Pancreas (tissue), 10 donors: ENCODE measurements around the gene GABPA. TPM values are rescaled to one million over a fixed set of nuclear protein-coding genes. Genes with fewer than 3 reads are reported as not detected.

Source experiments
- ATAC-seq, 4 donors: fragments of 200-7000 bp; cut with Tn5 transposase; one replicate each; pipeline versions ENCODE4 v1.8.0 to v1.9.1; 2020; ENCODE audit warnings: mild to moderate bottlenecking in 4 of 4, moderate library complexity in 4 of 4
- DNase-seq, 6 donors: peaks; one replicate each; pipeline ENCODE4 v3.0.0-alpha.2; 2020
- FAIRE-seq: peaks from 2 replicates; lab custom pipeline; 2012; peaks lifted over from hg19 to GRCh38; lab: Jason Lieb, UNC
- H3K27ac ChIP-seq, 4 donors: fragments of 200-600 bp; sonication (generic); 1 replicate in 3 of 4; 2 replicates in 1 of 4; pipeline versions ENCODE4 v1.5.0 to v1.8.0; 2020
- H3K27me3 ChIP-seq, 4 donors: fragments of 200-600 bp; one replicate each; pipeline ENCODE4 v1.8.0; 2021
- H3K36me3 ChIP-seq, 3 donors: fragments of 200-600 bp; sonication (generic) in 1 of 3; one replicate each; pipeline versions ENCODE4 v1.5.0 to v1.8.0; 2020 to 2021
- H3K4me1 ChIP-seq, 3 donors: fragments of 200-600 bp; one replicate each; pipeline ENCODE4 v1.8.0; 2021
- H3K4me3 ChIP-seq, 4 donors: fragments of 200-600 bp; sonication (generic) in 2 of 4; one replicate each; pipeline versions ENCODE4 v1.5.0 to v1.8.0; 2020 to 2021
- H3K9me3 ChIP-seq, 4 donors: fragments of 200-600 bp; one replicate each; pipeline ENCODE4 v1.8.0; 2021
- WGBS, 2 donors: extraction: QIAGEN DNeasy Blood & Tissue Kit; methylation state at CpG; one replicate each; pipeline ENCODE4 v1.1.7; 2013; 5-methylcytosine and 5-hydroxymethylcytosine counted together
- intact Hi-C, 3 donors: fragments of 100-400 bp; cut with DNase I; formaldehyde crosslinking; loops; one replicate each; pipeline versions ENCODE4 v1.11.1 to v1.14.2; 2022
- polyA plus RNA-seq, 2 donors: library from polyadenylated mRNA; stranded (reverse); fragments of 200-250 nt; gene quantifications; one replicate each; pipeline ENCODE4 v1.2.3, GENCODE V29; 2013
- total RNA-seq, 6 donors: library from RNA; stranded (reverse); fragmentation: NEBNext Ultra II Directional in 4 of 6; extraction: Animal tissue kit (Norgen Biotek cat#: 25700) in 4 of 6; gene quantifications; one replicate each; pipeline versions ENCODE4 v1.2.1 to v1.2.4, GENCODE V29; 2021 to 2023
- TF ChIP-seq, protein P1 (sequence below), 4 donors: fragments of 200-600 bp; sonication (generic) in 3 of 4; IDR thresholded peaks; one replicate each; pipeline versions ENCODE4 v1.5.0 to v1.8.0; 2021; ENCODE audit warnings: antibody characterized with exemption in 4 of 4
- donor health status: healthy with polysubstance abuse.
- donor health status: DM: no; HTN: no; CAD: no; lungs with moderate emphysema.
- donor health status: DM: no; HTN: no; CAD: no.
- donor health status: control.
- donor health status: control.
- donor health status: Bipolar disorder and iron deficiency.
- donor health status: DM: yes; HTN: yes; CAD: no.
- donor health status: DM: no; HTN: no; CAD: no.
- donor health status: DM: no; HTN: no; CAD: no.
- donor health status: DM: yes; HTN: yes; CAD: no.

Gene GABPA
- total and polyA plus RNA-seq, 8 donors: 3.7 to 14.7 (median 8.0) TPM

DNA sequence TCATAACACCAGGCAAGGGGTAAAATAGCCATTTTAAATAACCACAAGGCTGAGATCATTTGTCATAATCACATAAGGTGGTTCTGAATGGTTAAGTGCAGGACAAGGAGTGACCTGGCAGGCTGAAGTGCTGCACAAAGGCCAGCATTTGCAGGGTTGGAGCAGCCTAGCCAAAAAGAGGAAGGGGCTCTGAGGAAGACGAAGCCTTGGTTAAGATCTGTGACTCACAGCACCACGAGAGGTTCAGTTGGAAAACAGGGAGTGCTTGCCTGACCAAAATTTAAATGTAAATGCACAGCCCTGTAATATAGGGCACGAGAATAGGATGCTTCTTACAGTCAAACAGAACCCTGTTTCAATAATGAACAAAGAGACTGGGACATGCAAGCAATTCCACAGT, 12.1 kb upstream of the GABPA start:
- H3K4me3 ChIP-seq: no peak overlapping the region
- peak in 1 of 4 donors; percentile 18 for ATAC-seq
- TF ChIP-seq, protein P1, sequence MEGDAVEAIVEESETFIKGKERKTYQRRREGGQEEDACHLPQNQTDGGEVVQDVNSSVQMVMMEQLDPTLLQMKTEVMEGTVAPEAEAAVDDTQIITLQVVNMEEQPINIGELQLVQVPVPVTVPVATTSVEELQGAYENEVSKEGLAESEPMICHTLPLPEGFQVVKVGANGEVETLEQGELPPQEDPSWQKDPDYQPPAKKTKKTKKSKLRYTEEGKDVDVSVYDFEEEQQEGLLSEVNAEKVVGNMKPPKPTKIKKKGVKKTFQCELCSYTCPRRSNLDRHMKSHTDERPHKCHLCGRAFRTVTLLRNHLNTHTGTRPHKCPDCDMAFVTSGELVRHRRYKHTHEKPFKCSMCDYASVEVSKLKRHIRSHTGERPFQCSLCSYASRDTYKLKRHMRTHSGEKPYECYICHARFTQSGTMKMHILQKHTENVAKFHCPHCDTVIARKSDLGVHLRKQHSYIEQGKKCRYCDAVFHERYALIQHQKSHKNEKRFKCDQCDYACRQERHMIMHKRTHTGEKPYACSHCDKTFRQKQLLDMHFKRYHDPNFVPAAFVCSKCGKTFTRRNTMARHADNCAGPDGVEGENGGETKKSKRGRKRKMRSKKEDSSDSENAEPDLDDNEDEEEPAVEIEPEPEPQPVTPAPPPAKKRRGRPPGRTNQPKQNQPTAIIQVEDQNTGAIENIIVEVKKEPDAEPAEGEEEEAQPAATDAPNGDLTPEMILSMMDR (IDR thresholded peaks at IDR 0.05): no peak
- WGBS, 2 donors: 91% methylated on average over 3 of the region's 3 CpGs
- no peak overlapping the region for H3K27ac ChIP-seq
- intact Hi-C loops: no loop called here
- H3K4me1 ChIP-seq: no peaks in the 10 kb centered on the region
- H3K9me3 ChIP-seq: no peaks in the 10 kb centered on the region
- peaks cover 0 to 28% (median 20%) of the 10 kb centered on the region in 3 donors for H3K36me3 ChIP-seq
- FAIRE-seq: no peak
- no peak for DNase-seq
- no peaks in the 10 kb centered on the region for H3K27me3 ChIP-seq

DNA sequence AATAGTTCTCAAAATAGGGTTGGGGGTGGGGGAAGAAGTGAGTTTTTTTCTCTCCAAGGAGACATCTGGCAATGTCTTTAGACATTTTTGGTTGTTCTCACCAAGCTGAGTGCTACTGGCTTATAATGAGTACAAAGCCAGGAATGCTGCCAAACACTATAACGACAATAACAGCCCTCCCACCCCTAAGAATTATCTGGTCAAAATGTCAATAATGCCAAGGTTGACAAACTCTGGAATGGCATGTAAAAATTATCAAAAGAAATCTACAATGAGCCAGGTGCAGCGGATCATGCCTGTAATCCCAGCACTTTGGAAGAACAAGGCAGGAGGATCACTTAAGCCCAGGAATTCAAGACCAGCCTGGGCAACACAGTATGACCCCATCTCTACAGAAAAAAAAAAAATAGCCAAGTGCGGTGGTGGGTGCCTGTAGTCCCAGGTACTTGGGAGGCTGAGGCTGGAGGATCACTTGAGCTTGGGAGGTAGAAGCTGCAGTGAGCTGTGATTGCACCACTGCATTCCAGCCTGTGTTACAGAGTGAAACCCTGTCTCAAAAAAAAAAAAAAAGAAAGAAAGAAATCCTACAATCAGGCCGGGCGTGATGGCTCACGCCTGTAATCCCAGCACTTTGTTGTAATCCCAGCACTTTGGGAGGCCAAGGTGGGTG, 2.5 kb upstream of the GABPA start:
- peaks cover 3 to 26% (median 5%) of the 10 kb centered on the region in 3 donors for H3K36me3 ChIP-seq
- no peak overlapping the region for H3K4me3 ChIP-seq
- intact Hi-C loops: no loop called here
- no peak for FAIRE-seq
- no peaks in the 10 kb centered on the region for H3K9me3 ChIP-seq
- no peak for ATAC-seq
- 53 to 60% methylated on average over 6 of the region's 6 CpGs for WGBS, 2 donors
- DNase-seq: no peak
- H3K4me1 ChIP-seq: peaks cover 4 to 33% (median 15%) of the 10 kb centered on the region in 3 donors
- no peak overlapping the region for H3K27ac ChIP-seq
- TF ChIP-seq, protein P1 (IDR thresholded peaks at IDR 0.05): no peak
- H3K27me3 ChIP-seq: no peaks in the 10 kb centered on the region

DNA sequence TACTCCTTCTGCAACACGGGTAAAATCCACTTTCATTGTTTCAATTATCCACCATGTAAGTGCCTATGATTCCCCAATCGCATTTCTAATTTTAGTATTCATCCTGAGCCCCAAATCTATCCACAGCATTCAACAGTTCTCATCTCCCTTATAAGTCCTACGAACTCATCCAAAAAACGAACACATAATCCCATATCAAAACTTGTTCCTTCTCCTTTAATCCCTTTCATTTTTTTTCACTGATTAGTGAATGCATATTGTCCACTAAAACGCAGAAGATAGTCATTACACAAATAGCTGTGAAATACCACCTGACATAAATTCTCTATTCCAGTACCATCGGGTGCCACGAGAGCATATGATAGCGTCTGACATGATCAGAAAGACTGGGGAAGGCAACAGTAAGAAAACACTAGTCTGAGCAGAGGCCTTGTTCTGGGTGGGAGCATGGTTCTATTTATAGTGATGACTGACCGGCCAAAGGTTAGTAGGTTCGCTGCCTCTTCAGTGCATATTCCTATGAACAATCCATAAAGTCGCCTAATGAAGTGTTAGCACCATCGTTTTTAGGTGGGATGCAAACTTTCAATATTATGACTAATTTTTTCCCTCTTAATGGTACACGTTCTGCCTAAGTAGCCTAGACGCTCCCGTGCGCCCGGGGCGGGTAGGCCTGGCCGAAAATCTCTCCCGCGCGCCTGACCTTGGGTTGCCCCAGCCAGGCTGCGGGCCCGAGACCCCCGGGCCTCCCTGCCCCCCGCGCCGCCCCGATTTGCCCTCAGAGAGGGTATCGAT, 716 bp upstream of the GABPA start:
- Histone ChIP-seq H3K9me3 (no peaks in the 10 kb centered on the region), H3K27me3 (no peaks in the 10 kb centered on the region), H3K36me3 (peaks cover 0 to 8% (median under 1%) of the 10 kb centered on the region in 3 donors), H3K27ac (peak overlapping the region; percentile 96 to 99 (median 98)), H3K4me3 (peak overlapping the region; percentile 68 to 91 (median 78)), H3K4me1 (peaks cover 4 to 33% (median 10%) of the 10 kb centered on the region in 3 donors)
- DNase-seq: peak in 3 of 6 donors; percentile 12 to 78 (median 71)
- WGBS, 2 donors: 1 to 2% methylated on average over 30 of the region's 30 CpGs
- TF ChIP-seq, protein P1 (IDR thresholded peaks at IDR 0.05): no peak
- no peak for FAIRE-seq
- peak in 3 of 4 donors; percentile 2 to 12 (median 9) for ATAC-seq
- intact Hi-C loops: no loop called here

DNA sequence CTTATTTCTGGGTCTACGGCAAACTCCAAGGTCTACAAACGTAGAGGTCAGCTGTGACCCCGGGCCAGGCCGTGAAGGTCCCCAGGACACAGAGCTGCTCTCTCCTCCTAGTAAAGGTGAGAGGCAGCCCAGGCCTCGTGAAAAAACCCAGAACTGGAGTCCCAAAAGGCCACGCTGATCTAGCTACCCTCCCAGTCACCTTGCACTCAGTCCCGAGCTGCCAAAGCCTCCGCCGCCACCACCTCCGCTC, 193 bp upstream of the GABPA start:
- peak overlapping the region; percentile 68 to 91 (median 78) for H3K4me3 ChIP-seq
- DNase-seq (no peak), FAIRE-seq (no peak), ATAC-seq (no peak)
- H3K27me3 ChIP-seq: no peaks in the 10 kb centered on the region
- H3K4me1 ChIP-seq: peaks cover 4 to 33% (median 10%) of the 10 kb centered on the region in 3 donors
- H3K27ac ChIP-seq: peak overlapping the region; percentile 96 to 99 (median 98)
- TF ChIP-seq, protein P1 (IDR thresholded peaks at IDR 0.05): no peak
- peaks cover 0 to 3% (median 0%) of the 10 kb centered on the region in 3 donors for H3K36me3 ChIP-seq
- intact Hi-C loops: no loop called here
- no peaks in the 10 kb centered on the region for H3K9me3 ChIP-seq
- 0 to 1% methylated on average over 9 to 10 of the region's 10 CpGs for WGBS, 2 donors
